GM21737 (cell line): ENCODE results near the gene SHISA4.
"Not testable (repeated sequence)": the region's sequence is repeated elsewhere in the genome, so short reads cannot be mapped to it uniquely, and the experiment has no call there.

Experiments
- ATAC-seq: cut with Tn5 transposase; IDR thresholded peaks from one replicate; pipeline ENCODE4 v1.9.1; 2021; ENCODE audit warnings: mild to moderate bottlenecking, moderate library complexity; ENCODE audit not compliant: unreplicated experiment

Gene SHISA4

DNA sequence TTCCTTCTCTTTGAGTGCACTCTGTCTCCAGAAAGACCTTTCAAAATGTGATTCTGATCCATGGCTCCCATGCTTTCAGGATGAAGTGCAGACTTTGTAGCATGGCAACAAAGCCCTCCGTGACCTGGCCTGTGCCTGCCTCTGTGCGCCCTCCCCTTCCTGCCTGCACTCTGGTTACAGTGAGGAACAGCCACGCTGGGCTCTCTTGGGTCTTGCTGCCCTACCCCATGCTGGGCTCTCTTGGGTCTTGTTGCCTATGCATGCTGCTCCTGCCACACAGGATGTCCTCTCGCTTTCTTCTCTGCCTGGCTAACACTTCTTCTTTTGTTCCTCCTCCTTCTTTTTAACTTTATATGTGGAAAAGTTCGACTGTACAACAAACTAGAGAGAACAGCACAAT, 29.6 kb downstream of the SHISA4 start:
- no peak for ATAC-seq

DNA sequence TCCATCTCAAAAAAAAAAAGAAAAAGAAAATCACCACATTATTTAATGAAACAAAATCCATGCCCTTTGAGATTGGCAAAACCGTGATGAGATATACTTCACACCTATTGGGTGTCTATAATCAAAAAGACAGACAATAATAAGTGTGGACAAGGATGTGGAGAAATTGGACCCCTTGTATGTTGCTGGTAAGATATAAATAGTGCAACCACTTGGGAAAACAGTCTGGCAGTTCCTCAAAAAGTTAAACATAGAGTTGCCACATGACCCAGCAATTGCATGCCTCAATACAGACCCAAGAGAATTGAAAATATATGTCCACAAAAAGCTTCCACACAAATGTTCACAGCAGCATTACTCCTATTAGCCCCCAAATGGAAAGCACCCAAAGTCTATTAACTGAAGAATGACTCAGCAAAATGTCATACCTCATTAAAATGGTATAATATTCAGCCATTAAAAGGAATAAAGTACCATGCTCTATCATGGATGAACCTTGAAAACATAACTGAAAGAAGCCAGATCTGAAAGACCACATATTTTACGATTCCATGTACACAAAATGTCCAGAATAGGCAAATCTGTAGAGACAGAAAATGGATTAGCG, 33.4 kb downstream of the SHISA4 start:
- ATAC-seq, result no peak

GRCh38 chr1:201925301-201925567, 36.5 kb downstream of the SHISA4 start:
- ATAC-seq, result no peak

- ATAC-seq, result no peak
Observed at GRCh38 chr1:201925981-201926645, 37.4 kb downstream of the SHISA4 start.

DNA sequence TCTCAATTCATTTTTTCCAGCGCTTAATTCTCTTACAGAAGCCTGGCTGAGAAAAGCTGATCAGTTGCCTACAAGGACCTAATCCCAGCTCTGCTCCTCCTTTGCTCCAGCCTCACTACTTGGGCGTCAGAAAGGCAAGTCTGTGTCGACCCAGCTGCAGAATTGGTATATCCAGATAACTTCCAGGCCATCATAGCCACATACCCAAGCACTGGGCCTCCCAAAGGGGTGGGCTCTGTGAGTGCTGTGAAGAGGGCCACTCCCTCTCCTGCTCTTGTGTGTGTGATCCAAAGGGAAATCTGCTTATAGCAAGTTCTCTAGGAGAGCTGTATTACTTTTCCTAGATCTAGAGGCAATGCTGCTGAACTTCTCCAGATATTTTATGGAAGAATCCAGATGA, 39.6 kb downstream of the SHISA4 start:
- ATAC-seq, result no peak

- no peak for ATAC-seq
Observed at GRCh38 chr1:201930137-201930536, 41.4 kb downstream of the SHISA4 start.

DNA sequence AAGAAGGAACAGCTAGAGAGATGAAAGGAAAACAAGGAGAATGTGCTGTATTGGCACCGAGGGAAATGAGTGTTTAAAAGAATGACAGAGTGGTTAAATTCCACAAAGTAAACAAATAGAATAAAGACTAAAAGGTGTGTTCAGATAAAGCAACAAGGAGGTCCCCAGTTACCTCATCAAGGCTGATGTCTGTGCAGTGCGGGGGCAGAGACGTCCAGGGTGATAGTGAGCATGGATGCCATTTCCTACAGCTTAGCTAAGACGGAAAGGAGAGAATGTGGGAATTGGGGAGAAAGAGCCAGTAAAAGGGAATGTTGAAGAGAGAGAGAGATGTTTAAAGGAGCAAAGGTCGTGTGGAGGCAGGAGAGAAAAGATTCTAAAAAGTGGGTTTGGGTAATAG, 42.1 kb downstream of the SHISA4 start:
- ATAC-seq, result no peak

- ATAC-seq, result no peak
Observed at GRCh38 chr1:201933840-201934430, 45.2 kb downstream of the SHISA4 start.

GRCh38 chr1:201937624-201938213, 49.0 kb downstream of the SHISA4 start:
- no peak for ATAC-seq

DNA sequence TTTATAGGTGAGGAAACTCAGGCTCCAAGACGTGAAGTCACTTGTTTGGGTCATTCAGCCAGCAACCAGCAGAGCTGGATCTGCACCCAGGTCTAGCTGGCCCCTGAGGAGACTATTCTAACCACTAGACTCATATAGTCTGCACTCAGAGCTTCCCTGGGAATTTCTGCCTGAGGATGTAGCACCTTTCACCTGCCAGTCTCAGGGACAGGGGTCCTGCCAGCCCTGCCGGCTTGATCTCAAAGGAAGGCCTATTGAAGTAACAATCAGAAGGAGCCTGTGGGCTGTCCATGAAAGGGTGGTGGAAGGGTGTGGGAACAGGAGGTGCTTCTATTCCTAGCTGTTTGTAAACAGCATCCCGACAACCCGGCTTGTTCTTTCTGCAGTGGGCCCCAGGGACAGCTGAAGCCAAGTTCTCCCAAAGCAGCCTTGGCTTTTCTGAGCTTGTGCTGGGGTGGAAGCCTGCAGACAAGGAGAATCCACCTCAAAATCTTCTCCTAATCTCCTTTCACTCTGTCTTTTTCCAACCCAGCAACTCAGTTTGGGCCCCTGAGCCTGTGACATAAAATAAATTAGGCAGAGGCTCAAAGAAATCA, 49.8 kb downstream of the SHISA4 start:
- no peak for ATAC-seq

- ATAC-seq, result no peak
Observed at GRCh38 chr1:201939148-201939547, 50.5 kb downstream of the SHISA4 start.

DNA sequence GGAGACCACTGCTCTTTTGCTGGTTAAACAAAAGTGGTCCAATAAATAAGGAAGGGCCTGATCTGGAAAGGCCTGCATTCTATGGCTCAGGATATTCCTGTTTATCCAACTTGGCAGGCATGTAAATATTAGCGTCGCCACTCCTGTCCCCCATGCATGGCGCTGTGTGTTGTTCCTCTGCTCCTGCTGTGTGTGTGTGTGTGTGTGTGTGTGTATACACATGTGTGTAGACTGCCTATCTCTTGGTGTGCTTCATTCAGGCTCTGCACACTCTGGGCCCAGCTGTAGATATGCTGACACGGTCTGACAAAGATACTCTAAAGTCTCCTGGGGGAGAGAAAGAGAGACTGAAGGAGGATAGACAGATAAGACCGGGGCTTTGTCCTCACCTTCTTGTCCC, 50.9 kb downstream of the SHISA4 start:
- ATAC-seq, result no peak

- ATAC-seq, result not testable (repeated sequence)
Observed at GRCh38 chr1:201940316-201940715, 51.6 kb downstream of the SHISA4 start.

DNA sequence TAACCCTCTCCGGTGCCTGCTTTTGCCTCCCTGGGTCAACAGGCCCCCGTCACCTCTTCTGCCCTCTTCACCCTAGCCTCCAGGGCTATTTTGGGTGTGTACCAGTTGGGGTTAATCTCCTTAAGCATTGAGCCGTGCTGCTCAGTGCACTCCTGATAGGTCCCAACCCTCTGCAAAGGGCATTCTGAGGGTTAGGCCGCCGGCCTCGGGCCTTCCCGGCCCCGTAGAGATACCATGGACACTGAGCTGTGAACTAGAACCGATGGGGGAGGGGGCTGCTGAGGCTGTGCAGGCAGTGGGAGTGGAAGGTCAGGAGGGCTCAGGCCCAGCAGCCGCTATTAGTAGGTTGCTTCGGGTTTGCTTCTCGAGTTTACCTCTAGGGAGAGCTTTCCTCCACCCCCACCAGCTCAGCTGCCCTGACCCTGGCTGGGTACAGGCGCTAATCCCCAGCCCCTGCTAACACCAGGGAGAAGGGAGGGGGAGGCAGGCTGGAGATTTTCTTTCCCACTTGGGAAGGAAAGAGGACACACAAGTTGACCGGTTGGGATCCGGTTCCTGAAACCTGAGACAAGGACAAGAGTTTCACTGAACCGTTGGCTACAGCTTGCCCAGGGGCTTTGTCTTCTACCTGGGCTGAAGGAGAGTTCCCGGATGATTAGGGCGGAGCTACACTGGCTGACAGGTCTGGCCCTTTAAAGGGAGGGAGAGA, 52.9 kb downstream of the SHISA4 start:
- ATAC-seq, result no peak

- no peak for ATAC-seq
Observed at GRCh38 chr1:201942129-201942495, 53.4 kb downstream of the SHISA4 start.
